ENCODE measurements around the gene GRHPR. TPM values are rescaled to one million over a fixed set of nuclear protein-coding genes. Genes with fewer than 3 reads are reported as not detected.

GRHPR gene
- total RNA-seq, 1 donor from 2014 or later = 88.1 TPM

DNA sequence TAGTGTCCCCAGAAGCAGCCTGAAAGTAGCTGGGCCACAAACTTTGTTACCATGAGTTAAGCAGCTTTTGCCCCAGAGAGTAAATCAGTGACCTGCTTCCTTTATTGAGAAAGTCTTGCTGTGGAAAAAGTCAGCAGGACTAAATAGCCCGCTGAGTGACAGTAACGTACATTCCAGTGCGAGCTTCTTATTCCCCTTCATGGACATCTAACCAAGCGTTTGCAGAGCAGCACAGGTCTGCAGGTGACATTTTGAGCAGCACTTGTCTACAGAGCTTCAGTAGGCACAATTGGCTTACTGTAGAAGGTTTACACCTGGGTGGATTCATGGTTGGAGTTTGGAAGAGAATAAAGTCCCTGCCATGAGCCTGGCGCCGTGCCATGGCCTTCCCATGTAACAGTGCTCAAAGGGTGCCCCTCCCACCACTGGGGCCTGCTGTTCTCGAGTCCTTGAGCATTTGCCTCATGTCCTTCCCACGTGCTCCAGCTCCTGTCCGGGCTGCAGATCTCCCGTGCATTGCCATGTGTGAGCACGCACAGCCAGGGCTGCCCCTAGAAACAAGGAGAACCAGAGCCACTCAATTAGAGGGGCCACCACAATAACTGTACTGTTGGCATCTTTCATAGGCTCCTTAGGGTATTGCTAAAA is 41.3 kb upstream of the GRHPR start:
- peaks cover 3% of the 10 kb centered on the region for H3K4me1 Mint-ChIP-seq (ENCODE audit: low read depth, unreplicated experiment)
- H3K9me3 Mint-ChIP-seq (ENCODE audit: unreplicated experiment) = peaks cover 10% of the 10 kb centered on the region
- no peak overlapping the region for H2AFZ ChIP-seq (ENCODE audit: low read depth, low read length)
- H3K27ac Mint-ChIP-seq (ENCODE audit: unreplicated experiment) = no peak overlapping the region
- no peak overlapping the region for H3K9ac ChIP-seq (ENCODE audit: low read length)
- no peaks in the 10 kb centered on the region for H3K4me1 ChIP-seq (ENCODE audit: insufficient read depth, low read length)
- H4K20me1 ChIP-seq (ENCODE audit: insufficient read depth, low read length) = no peaks in the 10 kb centered on the region
- TF ChIP-seq CTCF (IDR thresholded peaks at IDR 0.05; ENCODE audit: insufficient read depth, low read depth, low read length) = no peak
- TF ChIP-seq EZH2 (IDR thresholded peaks at IDR 0.05; ENCODE audit: insufficient read depth, low read length) = no peak
- FAIRE-seq (no peak), DNase-seq (ENCODE audit: low read depth) (no peak)
- no peak overlapping the region for H3K4me3 Mint-ChIP-seq (ENCODE audit: unreplicated experiment)
- H3K27me3 Mint-ChIP-seq (ENCODE audit: low read depth, unreplicated experiment) = peaks cover 52% of the 10 kb centered on the region
- H3K27me3 ChIP-seq (ENCODE audit: insufficient read depth, low read length) = peaks cover 4% of the 10 kb centered on the region
- peaks cover 2% of the 10 kb centered on the region for H3K36me3 Mint-ChIP-seq (ENCODE audit: low read depth, unreplicated experiment)
- H3K36me3 ChIP-seq (ENCODE audit: insufficient read depth, low read length) = no peaks in the 10 kb centered on the region
- no peaks in the 10 kb centered on the region for H3K79me2 ChIP-seq (ENCODE audit: insufficient read depth, low read length)
- H3K27ac ChIP-seq (ENCODE audit: low read depth, low read length) = no peak overlapping the region
- no peak overlapping the region for H3K4me2 ChIP-seq (ENCODE audit: low read length)
- H3K4me3 ChIP-seq (ENCODE audit: insufficient read depth, low read depth, low read length) = no peak overlapping the region
- H3K9me3 ChIP-seq (ENCODE audit: insufficient read depth, low read depth, low read length) = no peaks in the 10 kb centered on the region

DNA sequence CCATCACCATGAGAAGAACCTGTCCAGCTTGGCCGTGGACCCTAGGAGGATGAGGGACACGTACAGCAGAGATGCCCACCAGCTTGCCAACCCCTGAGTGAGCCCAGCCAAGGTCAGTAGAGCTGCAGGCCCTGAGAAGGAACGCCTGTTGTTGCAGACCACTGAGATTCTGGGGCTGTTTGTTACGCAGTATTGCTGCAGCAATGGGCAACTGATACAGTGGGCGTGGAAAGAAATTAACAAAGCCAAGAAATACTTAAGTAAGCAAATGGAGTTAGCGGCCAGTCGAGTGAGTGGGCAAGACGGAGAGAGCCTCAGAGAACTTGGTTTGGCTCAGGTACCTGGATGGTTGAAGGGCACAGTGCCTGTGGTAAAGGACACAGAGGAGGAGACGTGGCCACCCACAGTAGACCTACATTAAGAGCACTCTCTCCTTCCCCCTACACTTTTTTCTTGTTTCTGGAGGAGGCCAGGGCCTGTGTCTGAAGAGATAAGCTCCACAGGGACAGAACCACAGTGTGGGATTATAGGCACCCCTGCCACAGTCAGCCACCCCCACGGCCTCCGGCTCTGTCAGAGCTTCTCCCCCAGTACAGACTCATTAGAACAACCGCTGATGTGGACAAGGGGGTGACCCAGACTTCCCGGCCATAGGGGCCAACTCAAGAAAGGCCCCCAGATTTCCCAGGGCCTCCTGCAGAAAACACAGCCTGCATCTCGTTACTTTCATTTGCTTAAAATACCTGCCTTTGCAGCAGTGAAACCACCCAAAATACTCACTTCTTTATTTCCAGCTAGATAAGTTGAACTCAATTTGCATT is 40.1 kb upstream of the GRHPR start:
- no peak overlapping the region for H2AFZ ChIP-seq (ENCODE audit: low read depth, low read length)
- no peaks in the 10 kb centered on the region for H3K4me1 ChIP-seq (ENCODE audit: insufficient read depth, low read length)
- H3K4me1 Mint-ChIP-seq (ENCODE audit: low read depth, unreplicated experiment) = no peaks in the 10 kb centered on the region
- no peak overlapping the region for H3K4me3 ChIP-seq (ENCODE audit: insufficient read depth, low read depth, low read length)
- H3K36me3 Mint-ChIP-seq (ENCODE audit: low read depth, unreplicated experiment) = peaks cover 2% of the 10 kb centered on the region
- no peaks in the 10 kb centered on the region for H3K9me3 ChIP-seq (ENCODE audit: insufficient read depth, low read depth, low read length)
- no peak overlapping the region for H3K4me2 ChIP-seq (ENCODE audit: low read length)
- no peak overlapping the region for H3K27ac ChIP-seq (ENCODE audit: low read depth, low read length)
- no peaks in the 10 kb centered on the region for H4K20me1 ChIP-seq (ENCODE audit: insufficient read depth, low read length)
- no peak overlapping the region for H3K27ac Mint-ChIP-seq (ENCODE audit: unreplicated experiment)
- TF ChIP-seq CTCF (IDR thresholded peaks at IDR 0.05; ENCODE audit: insufficient read depth, low read depth, low read length) = no peak
- TF ChIP-seq EZH2 (IDR thresholded peaks at IDR 0.05; ENCODE audit: insufficient read depth, low read length) = no peak
- H3K4me3 Mint-ChIP-seq (ENCODE audit: unreplicated experiment) = no peak overlapping the region
- FAIRE-seq (no peak), DNase-seq (ENCODE audit: low read depth) (no peak)
- no peaks in the 10 kb centered on the region for H3K79me2 ChIP-seq (ENCODE audit: insufficient read depth, low read length)
- peaks cover 7% of the 10 kb centered on the region for H3K9me3 Mint-ChIP-seq (ENCODE audit: unreplicated experiment)
- H3K9ac ChIP-seq (ENCODE audit: low read length) = no peak overlapping the region
- peaks cover 4% of the 10 kb centered on the region for H3K27me3 ChIP-seq (ENCODE audit: insufficient read depth, low read length)
- H3K36me3 ChIP-seq (ENCODE audit: insufficient read depth, low read length) = no peaks in the 10 kb centered on the region
- peaks cover 41% of the 10 kb centered on the region for H3K27me3 Mint-ChIP-seq (ENCODE audit: low read depth, unreplicated experiment)

GRCh38 chr9:37382982-37383357 is 39.5 kb upstream of the GRHPR start:
- no peaks in the 10 kb centered on the region for H3K4me1 Mint-ChIP-seq (ENCODE audit: low read depth, unreplicated experiment)
- H3K79me2 ChIP-seq (ENCODE audit: insufficient read depth, low read length) = no peaks in the 10 kb centered on the region
- H3K9me3 ChIP-seq (ENCODE audit: insufficient read depth, low read depth, low read length) = no peaks in the 10 kb centered on the region
- no peak overlapping the region for H3K4me2 ChIP-seq (ENCODE audit: low read length)
- no peak overlapping the region for H3K27ac ChIP-seq (ENCODE audit: low read depth, low read length)
- DNase-seq (ENCODE audit: low read depth) = no peak
- TF ChIP-seq CTCF (IDR thresholded peaks at IDR 0.05; ENCODE audit: insufficient read depth, low read depth, low read length) (no peak), EZH2 (IDR thresholded peaks at IDR 0.05; ENCODE audit: insufficient read depth, low read length) (no peak)
- peaks cover 7% of the 10 kb centered on the region for H3K9me3 Mint-ChIP-seq (ENCODE audit: unreplicated experiment)
- H2AFZ ChIP-seq (ENCODE audit: low read depth, low read length) = no peak overlapping the region
- no peak overlapping the region for H3K27ac Mint-ChIP-seq (ENCODE audit: unreplicated experiment)
- H3K36me3 Mint-ChIP-seq (ENCODE audit: low read depth, unreplicated experiment) = peaks cover 2% of the 10 kb centered on the region
- no peak overlapping the region for H3K9ac ChIP-seq (ENCODE audit: low read length)
- no peaks in the 10 kb centered on the region for H3K4me1 ChIP-seq (ENCODE audit: insufficient read depth, low read length)
- no peak for FAIRE-seq
- H3K4me3 ChIP-seq (ENCODE audit: insufficient read depth, low read depth, low read length) = no peak overlapping the region
- no peaks in the 10 kb centered on the region for H3K36me3 ChIP-seq (ENCODE audit: insufficient read depth, low read length)
- no peak overlapping the region for H3K4me3 Mint-ChIP-seq (ENCODE audit: unreplicated experiment)
- peaks cover 39% of the 10 kb centered on the region for H3K27me3 Mint-ChIP-seq (ENCODE audit: low read depth, unreplicated experiment)
- no peaks in the 10 kb centered on the region for H4K20me1 ChIP-seq (ENCODE audit: insufficient read depth, low read length)
- H3K27me3 ChIP-seq (ENCODE audit: insufficient read depth, low read length) = peaks cover 2% of the 10 kb centered on the region

Measured in astrocyte (in vitro differentiated cells and primary cell).